Kidney (tissue), 14 donors: Measurements from ENCODE around the gene ENTREP1. TPM values are rescaled to one million over a fixed set of nuclear protein-coding genes. Genes with fewer than 3 reads are reported as not detected.

Experiments used
- DNase-seq, 5 donors: peaks; one replicate each; pipeline ENCODE4 v3.0.0-alpha.2; 2013 to 2020
- FAIRE-seq: peaks from 2 replicates; lab custom pipeline; 2012; peaks lifted over from hg19 to GRCh38; lab: Jason Lieb, UNC
- H3K27ac ChIP-seq, 2 donors: one replicate each; pipeline ENCODE4 v1.7.0; 2013; ENCODE audit warnings: low read depth in 2 of 2, low read length in 2 of 2, inconsistent platforms in 1 of 2
- H3K27me3 ChIP-seq: one replicate; pipeline ENCODE4 v1.7.1; 2013; ENCODE audit warnings: low read length, inconsistent platforms; ENCODE audit not compliant: control insufficient read depth, insufficient read depth
- H3K36me3 ChIP-seq, 3 donors: one replicate each; pipeline versions ENCODE4 v1.7.0 to v1.7.1; 2013; ENCODE audit warnings: low read length in 3 of 3, control low read depth in 1 of 3, inconsistent platforms in 1 of 3; ENCODE audit not compliant: insufficient read depth in 3 of 3, control insufficient read depth in 2 of 3
- H3K4me1 ChIP-seq, 3 donors: one replicate each; pipeline versions ENCODE4 v1.7.0 to v1.7.1; 2013; ENCODE audit warnings: low read length in 3 of 3, inconsistent platforms in 1 of 3, low read depth in 1 of 3; ENCODE audit not compliant: control insufficient read depth in 2 of 3, insufficient read depth in 2 of 3
- H3K4me3 ChIP-seq, 3 donors: one replicate each; pipeline versions ENCODE4 v1.7.0 to v1.8.1; 2013; ENCODE audit warnings: low read length in 3 of 3, control low read depth in 1 of 3, inconsistent platforms in 1 of 3
- H3K9ac ChIP-seq, 3 donors: one replicate each; pipeline versions ENCODE4 v1.7.0 to v1.7.1; 2013; ENCODE audit warnings: low read length in 3 of 3, control low read depth in 1 of 3, inconsistent platforms in 1 of 3
- H3K9me3 ChIP-seq, 3 donors: one replicate each; pipeline versions ENCODE4 v1.7.0 to v1.7.1; 2013; ENCODE audit warnings: low read length in 3 of 3, control low read depth in 1 of 3, inconsistent platforms in 1 of 3; ENCODE audit not compliant: control insufficient read depth in 2 of 3, insufficient read depth in 1 of 3
- CTCF ChIP-seq: IDR thresholded peaks from 3 replicates; pipeline ENCODE4 v1.5.1; 2012; ENCODE audit warnings: mild to moderate bottlenecking, moderate library complexity, borderline replicate concordance; ENCODE audit not compliant: insufficient read depth; ENCODE audit errors: extremely low read depth
- intact Hi-C: fragments of 100-400 bp; cut with DNase I; formaldehyde crosslinking; loops from one replicate; pipeline ENCODE4 v1.11.1; 2022
- polyA plus RNA-seq: library from polyadenylated mRNA; stranded (reverse); fragments of 350-450 nt; fragmentation: Illumina TruSeq; extraction: RNeasy Lipid Tissue Mini Kit (QIAGEN cat#74804); gene quantifications from one replicate; pipeline ENCODE4 v1.2.3, GENCODE V29; 2014; ENCODE audit warnings: low read depth, low replicate concordance; ENCODE audit not compliant: insufficient read depth
- total RNA-seq: library from RNA; stranded (reverse); fragmentation: NEBNext Ultra II Directional; extraction: Animal tissue kit (Norgen Biotek cat#: 25700); gene quantifications from one replicate; pipeline ENCODE4 v1.2.1, GENCODE V29; 2021
- donor health status: control.
- donor health status: control.
- donor health status: control.
- donor health status: control.
- donor health status: control.
- donor health status: DM: yes; HTN: yes; CAD: no.
- donor health status: Normal renal cell carcinoma (clear cell type).

ENTREP1 gene
- total and polyA plus RNA-seq, 2 donors from 2014 or later = 7.5 to 8.6 TPM

GRCh38 chr9:69346596-69347390, 21.8 kb downstream of the ENTREP1 start:
- H3K27ac ChIP-seq = no peak overlapping the region
- intact Hi-C loops = no loop called here
- no peaks in the 10 kb centered on the region for H3K9me3 ChIP-seq
- DNase-seq (no peak), FAIRE-seq (no peak)
- no peaks in the 10 kb centered on the region for H3K27me3 ChIP-seq
- no peaks in the 10 kb centered on the region for H3K4me1 ChIP-seq
- H3K36me3 ChIP-seq = no peaks in the 10 kb centered on the region
- H3K4me3 ChIP-seq = no peak overlapping the region
- no peak for TF ChIP-seq CTCF
- no peak overlapping the region for H3K9ac ChIP-seq

DNA sequence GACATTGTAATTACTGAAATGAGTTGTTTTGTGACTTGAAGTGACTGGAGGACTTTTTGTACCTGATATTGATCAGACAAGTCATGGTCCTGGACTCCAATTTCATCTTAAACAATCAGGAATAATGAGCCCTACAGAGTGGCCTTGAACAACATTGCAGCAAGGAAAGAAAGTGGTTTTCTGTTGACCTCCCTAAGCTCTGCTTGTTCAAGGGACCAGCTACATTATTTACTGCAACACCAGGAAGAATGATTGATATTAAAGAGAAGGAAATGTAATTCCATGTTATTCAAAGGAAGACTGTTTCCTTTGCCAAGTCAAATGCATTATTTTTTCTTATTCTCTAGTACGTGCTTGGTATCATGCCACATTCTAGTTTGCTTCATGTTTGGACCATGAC, 22.6 kb downstream of the ENTREP1 start:
- H3K9me3 ChIP-seq = no peaks in the 10 kb centered on the region
- no peaks in the 10 kb centered on the region for H3K4me1 ChIP-seq
- intact Hi-C loops = no loop called here
- H3K27me3 ChIP-seq = no peaks in the 10 kb centered on the region
- no peak overlapping the region for H3K27ac ChIP-seq
- FAIRE-seq = no peak
- H3K36me3 ChIP-seq = no peaks in the 10 kb centered on the region
- no peak overlapping the region for H3K4me3 ChIP-seq
- TF ChIP-seq CTCF = no peak
- DNase-seq = no peak
- no peak overlapping the region for H3K9ac ChIP-seq

DNA sequence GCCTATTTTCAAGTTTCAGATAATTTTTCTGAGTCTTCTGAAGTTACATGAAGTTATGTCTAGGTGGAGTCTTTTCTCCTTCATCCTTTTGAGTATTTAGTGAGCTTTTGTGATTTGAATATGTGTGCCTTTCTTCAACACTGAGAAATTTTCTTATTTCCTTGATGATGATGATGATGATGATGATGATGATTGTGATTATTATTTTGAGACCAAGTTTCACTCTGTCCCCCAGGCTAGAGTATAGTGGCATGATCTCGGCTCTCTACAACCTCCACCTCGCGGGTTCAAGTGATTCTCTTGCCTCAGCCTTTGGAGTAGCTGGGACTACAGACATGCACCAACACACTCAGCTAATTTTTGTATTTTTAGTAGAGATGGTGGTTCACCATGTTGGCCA, 26.2 kb downstream of the ENTREP1 start:
- H3K4me3 ChIP-seq = no peak overlapping the region
- intact Hi-C loops = no loop called here
- H3K27ac ChIP-seq = no peak overlapping the region

More for the DNA sequence above, 26.2 kb downstream of the ENTREP1 start:
- TF ChIP-seq CTCF = no peak
- H3K4me1 ChIP-seq = no peaks in the 10 kb centered on the region
- H3K27me3 ChIP-seq = no peaks in the 10 kb centered on the region
- H3K9ac ChIP-seq = no peak overlapping the region
- no peak for FAIRE-seq
- no peaks in the 10 kb centered on the region for H3K36me3 ChIP-seq
- DNase-seq = no peak
- no peaks in the 10 kb centered on the region for H3K9me3 ChIP-seq
